ENCODE results near the gene STIL. TPM values are rescaled to one million over a fixed set of nuclear protein-coding genes. Genes with fewer than 3 reads are reported as not detected.

Gene STIL
- total RNA-seq, 4 donors from 2014 or later, result under 0.01 to 13.0 (median 1.9) TPM

- DNase-seq, result no peak
- peaks cover 0 to 3% of the 10 kb centered on the region in 2 donors for H3K4me1 ChIP-seq
- H3K9me3 ChIP-seq, result no peaks in the 10 kb centered on the region
- H3K36me3 ChIP-seq, result no peaks in the 10 kb centered on the region
- no peak for TF ChIP-seq CTCF (IDR thresholded peaks at IDR 0.05)
- no peak for TF ChIP-seq POLR2A (IDR thresholded peaks at IDR 0.05)
- intact Hi-C loops (cut with DNase I; ENCODE audit: low total_unique reads), result no loop called here
- H3K4me3 ChIP-seq, result no peak overlapping the region
- no peak overlapping the region for H3K27ac ChIP-seq
- H3K27me3 ChIP-seq, result peaks cover 0 to 5% of the 10 kb centered on the region in 2 donors
Measured at GRCh38 chr1:47219590-47220220, 94.2 kb downstream of the STIL start.

- Histone ChIP-seq H3K4me3 (no peak overlapping the region), H3K36me3 (no peaks in the 10 kb centered on the region), H3K9me3 (no peaks in the 10 kb centered on the region), H3K4me1 (no peaks in the 10 kb centered on the region), H3K27me3 (no peaks in the 10 kb centered on the region), H3K27ac (no peak overlapping the region)
- no peak for TF ChIP-seq CTCF (IDR thresholded peaks at IDR 0.05)
- TF ChIP-seq POLR2A (IDR thresholded peaks at IDR 0.05), result no peak
- no peak for DNase-seq
- intact Hi-C loops (cut with DNase I; ENCODE audit: low total_unique reads), result no loop called here
Measured at GRCh38 chr1:47219001-47219400, 94.9 kb downstream of the STIL start.

GRCh38 chr1:47216278-47217059, 97.5 kb downstream of the STIL start:
- H3K4me1 ChIP-seq, result no peaks in the 10 kb centered on the region
- no peak for DNase-seq
- no peak for TF ChIP-seq CTCF (IDR thresholded peaks at IDR 0.05)
- no peak for TF ChIP-seq POLR2A (IDR thresholded peaks at IDR 0.05)
- H3K36me3 ChIP-seq, result no peaks in the 10 kb centered on the region
- intact Hi-C loops (cut with DNase I; ENCODE audit: low total_unique reads), result no loop called here
- H3K27me3 ChIP-seq, result no peaks in the 10 kb centered on the region
- no peak overlapping the region for H3K4me3 ChIP-seq
- no peaks in the 10 kb centered on the region for H3K9me3 ChIP-seq
- H3K27ac ChIP-seq, result no peak overlapping the region

- no peak overlapping the region for H3K4me3 ChIP-seq
- H3K9me3 ChIP-seq, result no peaks in the 10 kb centered on the region
- no peaks in the 10 kb centered on the region for H3K36me3 ChIP-seq
- no peaks in the 10 kb centered on the region for H3K4me1 ChIP-seq
- intact Hi-C loops (cut with DNase I; ENCODE audit: low total_unique reads), result no loop called here
- no peaks in the 10 kb centered on the region for H3K27me3 ChIP-seq
- no peak overlapping the region for H3K27ac ChIP-seq
- TF ChIP-seq CTCF (IDR thresholded peaks at IDR 0.05) (no peak), POLR2A (IDR thresholded peaks at IDR 0.05) (no peak)
- DNase-seq, result no peak
Measured at GRCh38 chr1:47215713-47216112, 98.2 kb downstream of the STIL start.

GRCh38 chr1:47214549-47214948, 99.4 kb downstream of the STIL start:
- DNase-seq, result no peak
- TF ChIP-seq POLR2A (IDR thresholded peaks at IDR 0.05), result no peak
- TF ChIP-seq CTCF (IDR thresholded peaks at IDR 0.05), result no peak
- Histone ChIP-seq H3K36me3 (no peaks in the 10 kb centered on the region), H3K27me3 (no peaks in the 10 kb centered on the region), H3K27ac (no peak overlapping the region), H3K9me3 (no peaks in the 10 kb centered on the region), H3K4me1 (no peaks in the 10 kb centered on the region), H3K4me3 (no peak overlapping the region)
- intact Hi-C loops (cut with DNase I; ENCODE audit: low total_unique reads), result no loop called here
